A673 (cell line): Measurements from ENCODE around the gene VAV3.

ENCODE experiments used
- EZH2 ChIP-seq: fragments of 200-600 bp; sonication (generic); IDR thresholded peaks from 2 replicates; pipeline ENCODE4 v1.6.1; 2017; ENCODE audit warnings: borderline replicate concordance, low read depth, mild to moderate bottlenecking, mixed read lengths, antibody characterized with exemption, low read length; ENCODE audit not compliant: poor library complexity, severe bottlenecking
- TF ChIP-seq, protein P1 (sequence below): fragments of 300-800, 200-600 bp; sonication (generic); conservative IDR thresholded peaks from 2 replicates; pipeline ENCODE4 v1.5.1; 2017; ENCODE audit warnings: low read depth, mild to moderate bottlenecking, antibody characterized with exemption, low read length, moderate library complexity, mixed read lengths

DNA sequence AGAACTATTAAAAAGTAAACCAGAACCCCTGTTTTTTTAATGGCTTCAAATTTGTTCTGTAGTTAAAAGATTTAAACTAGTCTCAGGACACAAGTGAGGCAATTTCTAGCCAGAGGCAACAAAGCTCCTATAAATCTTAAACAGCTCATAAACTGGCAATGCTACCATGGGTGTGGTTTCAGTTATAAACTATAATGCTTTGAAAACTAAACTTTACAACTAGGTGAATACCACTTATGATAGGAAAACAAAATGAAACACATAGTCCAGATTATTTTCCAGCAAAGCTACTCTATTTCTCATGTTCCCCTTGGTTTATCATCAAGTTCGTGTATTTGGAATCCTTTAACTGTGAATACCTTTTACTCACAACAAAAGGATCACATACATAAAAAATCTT, 282.5 kb downstream of the VAV3 start:
- TF ChIP-seq EZH2 = no peak
- TF ChIP-seq, protein P1, sequence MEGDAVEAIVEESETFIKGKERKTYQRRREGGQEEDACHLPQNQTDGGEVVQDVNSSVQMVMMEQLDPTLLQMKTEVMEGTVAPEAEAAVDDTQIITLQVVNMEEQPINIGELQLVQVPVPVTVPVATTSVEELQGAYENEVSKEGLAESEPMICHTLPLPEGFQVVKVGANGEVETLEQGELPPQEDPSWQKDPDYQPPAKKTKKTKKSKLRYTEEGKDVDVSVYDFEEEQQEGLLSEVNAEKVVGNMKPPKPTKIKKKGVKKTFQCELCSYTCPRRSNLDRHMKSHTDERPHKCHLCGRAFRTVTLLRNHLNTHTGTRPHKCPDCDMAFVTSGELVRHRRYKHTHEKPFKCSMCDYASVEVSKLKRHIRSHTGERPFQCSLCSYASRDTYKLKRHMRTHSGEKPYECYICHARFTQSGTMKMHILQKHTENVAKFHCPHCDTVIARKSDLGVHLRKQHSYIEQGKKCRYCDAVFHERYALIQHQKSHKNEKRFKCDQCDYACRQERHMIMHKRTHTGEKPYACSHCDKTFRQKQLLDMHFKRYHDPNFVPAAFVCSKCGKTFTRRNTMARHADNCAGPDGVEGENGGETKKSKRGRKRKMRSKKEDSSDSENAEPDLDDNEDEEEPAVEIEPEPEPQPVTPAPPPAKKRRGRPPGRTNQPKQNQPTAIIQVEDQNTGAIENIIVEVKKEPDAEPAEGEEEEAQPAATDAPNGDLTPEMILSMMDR = no peak
